COLO829 (cell line): ENCODE data around the gene SS18L1.

Experiments used
- DNase-seq: peaks from one replicate; pipeline ENCODE4 v3.0.0; 2012; ENCODE audit warnings: low spot score

The SS18L1 gene

DNA sequence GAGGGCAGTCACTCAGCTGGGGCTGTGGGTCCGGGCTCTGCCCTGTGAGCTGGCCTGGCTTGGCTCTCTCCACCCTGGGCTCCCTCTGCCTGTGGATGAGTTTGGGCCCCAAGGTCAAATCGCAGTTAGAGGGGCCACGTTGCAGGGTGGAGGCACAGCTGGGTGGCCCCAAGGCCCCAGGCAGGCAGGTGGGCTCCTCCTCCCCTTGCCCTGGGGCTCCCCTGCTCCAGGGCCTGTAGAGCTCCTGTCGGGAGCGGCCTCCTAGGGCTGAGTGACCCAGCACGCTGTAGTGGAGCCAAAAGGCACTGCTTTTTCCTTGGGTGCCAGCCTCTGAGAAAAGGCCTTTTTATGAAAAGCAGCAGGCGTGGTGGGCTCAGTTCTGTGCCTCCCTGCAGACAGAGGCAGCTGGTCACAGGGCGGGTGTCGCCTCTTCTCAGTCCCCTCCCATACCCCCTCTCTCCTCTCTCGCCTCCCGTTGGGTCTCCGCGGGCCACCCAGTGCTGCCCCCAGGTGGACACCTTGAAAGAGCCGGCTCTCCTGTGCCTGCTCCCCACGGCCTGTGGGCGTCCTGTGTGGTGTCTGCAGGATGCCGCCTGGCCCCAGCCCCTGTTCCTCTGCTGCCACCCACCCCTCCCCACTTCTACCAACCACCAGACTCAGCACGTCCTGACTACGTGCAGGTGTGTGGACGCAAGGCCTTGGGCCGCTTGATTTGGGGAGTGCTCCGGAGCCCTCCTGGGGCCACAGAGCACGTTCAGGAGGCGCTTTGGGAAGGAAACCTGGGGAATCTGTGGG, 13.2 kb downstream of the SS18L1 start:
- no peak for DNase-seq

DNA sequence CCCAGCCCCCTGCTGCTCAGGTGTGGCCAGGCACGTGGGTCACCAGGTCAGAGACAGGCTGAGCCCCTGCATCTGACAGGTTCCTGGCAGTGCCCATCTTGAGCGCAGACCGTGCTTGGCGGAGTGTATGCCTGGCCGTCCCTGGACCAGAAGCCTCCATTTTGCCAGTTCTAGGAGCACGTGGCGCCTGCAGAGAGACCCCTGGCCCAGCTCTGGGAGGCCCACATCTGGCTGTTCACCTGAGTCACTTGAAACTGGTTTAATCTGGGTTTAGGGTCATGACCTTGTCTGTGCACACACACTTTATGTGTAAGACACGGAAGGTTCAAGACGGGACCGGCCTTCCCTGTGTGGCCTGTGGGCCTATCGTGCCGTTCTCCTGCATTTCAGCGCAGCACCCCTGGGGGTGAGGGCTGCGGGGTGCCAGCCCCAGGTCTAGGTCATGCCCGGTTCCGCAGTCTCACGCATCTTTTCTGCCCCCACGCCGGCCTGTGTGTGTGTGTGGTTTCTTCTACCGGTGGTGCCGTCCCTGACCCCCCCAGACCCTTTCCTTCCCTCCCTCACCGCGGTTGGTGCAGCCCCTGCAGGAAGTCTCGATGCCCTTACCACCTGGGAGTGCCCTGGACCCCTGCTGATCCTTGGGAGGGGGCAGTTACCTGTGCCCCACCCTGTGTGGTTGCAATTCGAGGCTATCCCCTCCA, 14.0 kb downstream of the SS18L1 start:
- DNase-seq: no peak

DNA sequence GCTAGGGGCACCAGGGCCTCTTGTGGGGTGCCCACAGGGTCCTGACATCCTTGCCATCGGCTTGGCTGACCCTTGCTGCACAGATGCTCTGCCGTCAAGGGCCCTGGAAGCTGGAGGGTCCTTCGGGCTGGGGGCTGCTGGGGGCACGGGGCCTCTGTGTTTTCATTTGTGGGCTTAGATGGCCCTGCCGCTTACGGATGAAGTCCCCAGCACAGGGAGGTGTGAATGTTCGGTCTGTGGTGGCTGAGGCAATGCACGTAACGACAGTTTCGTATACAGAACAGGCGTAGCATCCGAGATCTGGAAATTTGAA, 14.5 kb downstream of the SS18L1 start:
- DNase-seq: no peak

DNA sequence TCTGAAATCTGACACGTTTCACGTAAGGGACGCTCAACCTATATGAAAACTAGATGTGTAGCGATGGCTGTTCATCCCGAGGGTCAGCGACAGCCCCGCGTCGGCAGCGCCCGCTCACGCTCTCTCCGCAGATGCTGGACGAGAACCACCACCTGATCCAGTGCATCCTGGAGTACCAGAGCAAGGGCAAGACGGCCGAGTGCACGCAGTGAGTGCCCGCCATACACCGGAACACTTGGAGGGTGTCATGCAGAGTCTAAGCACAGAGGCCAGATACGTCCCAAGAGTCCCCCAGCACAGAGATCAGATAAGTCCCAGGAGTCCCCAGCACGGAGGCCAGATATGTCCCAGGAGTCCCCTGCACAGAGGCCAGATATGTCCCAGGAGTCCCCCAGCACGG, 15.0 kb downstream of the SS18L1 start:
- DNase-seq: no peak

DNA sequence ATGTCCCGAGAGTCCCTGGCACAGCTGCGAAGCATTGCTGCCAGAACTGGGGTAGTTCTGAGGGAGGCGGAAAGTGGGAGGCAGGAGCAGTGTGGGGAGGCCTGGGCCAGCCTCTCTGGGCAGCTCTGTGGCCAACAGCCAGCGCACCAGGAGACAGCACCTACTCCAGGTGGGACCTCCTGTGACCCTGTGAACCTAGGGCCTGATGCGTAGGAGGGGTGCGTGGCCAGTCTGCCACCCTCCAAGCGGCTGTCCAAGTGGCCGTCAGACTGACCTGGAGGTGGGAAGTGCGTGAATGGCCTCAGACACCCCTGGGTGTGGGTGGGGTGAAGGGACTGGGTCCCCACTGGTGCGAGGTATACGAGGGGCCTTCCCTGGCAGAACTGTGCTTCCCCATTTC, 15.5 kb downstream of the SS18L1 start:
- DNase-seq: no peak

DNA sequence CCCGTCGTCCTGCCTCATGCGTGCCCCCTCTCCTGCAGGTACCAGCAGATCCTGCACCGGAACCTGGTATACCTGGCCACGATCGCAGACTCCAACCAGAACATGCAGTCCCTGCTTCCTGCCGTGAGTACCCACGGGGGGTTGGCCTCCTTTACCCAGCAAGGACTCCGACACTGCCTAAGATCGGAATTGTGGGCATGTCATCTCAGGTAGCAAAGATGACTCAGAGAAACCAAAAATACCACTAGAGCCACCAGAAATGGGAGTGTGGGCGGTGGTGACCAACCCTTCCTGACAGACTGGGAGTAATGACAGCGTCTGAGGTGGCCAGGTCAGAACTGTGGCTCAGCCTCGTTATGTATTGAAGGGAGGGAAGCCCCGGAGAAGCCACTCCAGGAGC, 16.3 kb downstream of the SS18L1 start:
- no peak for DNase-seq

DNA sequence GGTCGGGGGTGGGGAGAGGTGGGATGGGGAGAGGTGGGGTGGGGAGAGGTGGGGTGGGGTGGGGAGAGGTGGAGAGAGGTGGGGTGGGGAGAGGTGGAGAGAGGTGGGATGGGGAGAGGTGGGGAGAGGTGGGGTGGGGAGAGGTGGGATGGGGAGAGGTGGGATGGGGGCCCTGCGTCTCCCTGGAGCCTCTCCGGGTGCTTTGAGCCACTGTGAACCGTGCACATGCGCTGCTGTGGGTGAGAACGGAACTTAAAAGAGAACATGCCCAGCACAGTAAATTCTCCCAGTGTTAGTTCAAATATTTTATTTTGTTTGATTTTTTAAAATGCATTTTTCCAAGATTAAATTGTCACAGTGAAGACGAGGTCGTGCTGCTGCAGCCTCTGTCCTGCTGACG, 16.7 kb downstream of the SS18L1 start:
- no peak for DNase-seq

DNA sequence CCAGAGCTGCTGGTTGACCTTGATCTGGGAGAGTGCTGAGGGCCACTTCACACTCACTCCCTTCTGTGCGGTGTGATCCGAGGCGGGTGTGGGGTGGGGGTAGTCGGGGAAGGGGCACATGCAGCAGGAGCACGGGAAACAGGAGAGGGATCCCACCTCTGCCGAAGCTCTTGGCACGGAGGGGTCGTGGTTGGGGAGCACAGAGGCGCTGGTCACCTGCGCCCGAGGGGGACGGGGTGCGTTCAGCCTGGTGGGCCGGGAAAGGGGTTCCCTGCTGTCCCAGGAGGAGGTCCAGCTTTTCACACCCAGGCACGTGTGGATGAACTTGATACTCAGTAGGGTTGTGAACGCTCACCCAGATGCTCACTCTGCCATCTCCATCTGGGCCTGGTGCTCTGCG, 17.3 kb downstream of the SS18L1 start:
- no peak for DNase-seq

DNA sequence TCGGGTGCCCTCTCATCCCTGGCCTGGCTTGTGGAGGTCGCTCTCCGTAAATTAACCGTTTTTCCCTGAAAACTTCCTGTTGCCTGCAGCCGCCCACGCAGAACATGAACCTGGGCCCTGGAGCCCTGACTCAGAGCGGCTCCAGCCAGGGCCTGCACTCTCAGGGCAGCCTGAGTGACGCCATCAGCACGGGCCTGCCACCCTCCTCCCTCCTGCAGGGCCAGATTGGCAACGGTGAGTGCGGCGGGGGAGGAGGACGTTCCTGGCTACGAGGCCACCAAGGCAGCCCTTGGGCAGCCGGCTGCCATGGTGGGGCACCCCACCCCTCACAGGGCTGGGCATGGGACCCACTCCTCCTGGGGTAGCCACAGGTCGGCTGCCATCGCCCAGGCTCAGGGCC, 17.8 kb downstream of the SS18L1 start:
- peak; percentile 42 for DNase-seq

DNA sequence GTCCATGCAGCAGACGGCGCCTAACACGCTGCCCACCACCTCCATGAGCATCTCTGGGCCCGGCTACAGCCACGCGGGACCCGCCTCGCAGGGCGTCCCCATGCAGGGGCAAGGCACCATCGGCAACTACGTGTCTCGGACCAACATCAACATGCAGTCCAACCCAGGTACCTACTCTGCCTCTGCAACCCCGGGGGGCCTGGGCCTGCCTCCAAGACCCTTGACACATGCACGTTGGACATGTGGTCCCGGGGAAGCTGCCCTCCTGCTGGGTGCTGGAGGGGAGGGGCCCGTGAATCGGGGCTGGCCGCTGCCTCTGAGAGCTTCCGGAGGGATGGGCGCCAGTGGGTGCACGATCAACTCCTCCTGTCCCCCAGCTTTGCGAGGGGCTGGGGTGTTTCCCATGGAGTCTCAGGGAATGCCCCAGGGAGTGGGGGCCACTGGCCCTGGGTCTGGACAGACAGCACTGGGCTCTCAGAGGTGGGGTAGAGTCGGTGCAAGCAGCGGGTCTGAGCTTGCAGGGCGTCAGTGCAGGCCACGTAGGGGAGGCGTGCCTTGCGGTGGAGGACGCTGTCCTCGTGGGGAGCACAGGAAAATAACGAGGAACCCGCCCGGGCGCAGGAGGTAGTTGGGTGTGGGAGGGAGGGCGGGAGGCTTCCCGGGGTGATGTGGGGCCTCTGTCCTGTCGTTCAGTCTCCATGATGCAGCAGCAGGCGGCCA, 19.4 kb downstream of the SS18L1 start:
- DNase-seq: no peak

DNA sequence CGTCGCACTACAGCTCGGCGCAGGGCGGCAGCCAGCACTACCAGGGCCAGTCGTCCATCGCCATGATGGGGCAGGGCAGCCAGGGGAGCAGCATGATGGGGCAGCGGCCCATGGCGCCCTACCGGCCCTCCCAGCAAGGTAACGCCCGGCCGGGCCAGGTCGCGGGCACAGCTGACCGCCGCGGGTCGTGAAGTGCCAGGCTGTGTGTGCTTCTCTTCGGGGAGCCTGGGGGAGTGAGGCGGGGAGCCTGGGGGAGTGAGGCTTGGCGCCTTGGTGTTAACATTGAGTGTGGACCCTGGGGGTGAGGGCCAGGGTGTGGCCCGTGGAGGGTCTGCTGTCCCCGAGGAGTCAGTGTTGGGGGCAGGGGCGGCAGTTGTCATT, 19.9 kb downstream of the SS18L1 start:
- DNase-seq: no peak

DNA sequence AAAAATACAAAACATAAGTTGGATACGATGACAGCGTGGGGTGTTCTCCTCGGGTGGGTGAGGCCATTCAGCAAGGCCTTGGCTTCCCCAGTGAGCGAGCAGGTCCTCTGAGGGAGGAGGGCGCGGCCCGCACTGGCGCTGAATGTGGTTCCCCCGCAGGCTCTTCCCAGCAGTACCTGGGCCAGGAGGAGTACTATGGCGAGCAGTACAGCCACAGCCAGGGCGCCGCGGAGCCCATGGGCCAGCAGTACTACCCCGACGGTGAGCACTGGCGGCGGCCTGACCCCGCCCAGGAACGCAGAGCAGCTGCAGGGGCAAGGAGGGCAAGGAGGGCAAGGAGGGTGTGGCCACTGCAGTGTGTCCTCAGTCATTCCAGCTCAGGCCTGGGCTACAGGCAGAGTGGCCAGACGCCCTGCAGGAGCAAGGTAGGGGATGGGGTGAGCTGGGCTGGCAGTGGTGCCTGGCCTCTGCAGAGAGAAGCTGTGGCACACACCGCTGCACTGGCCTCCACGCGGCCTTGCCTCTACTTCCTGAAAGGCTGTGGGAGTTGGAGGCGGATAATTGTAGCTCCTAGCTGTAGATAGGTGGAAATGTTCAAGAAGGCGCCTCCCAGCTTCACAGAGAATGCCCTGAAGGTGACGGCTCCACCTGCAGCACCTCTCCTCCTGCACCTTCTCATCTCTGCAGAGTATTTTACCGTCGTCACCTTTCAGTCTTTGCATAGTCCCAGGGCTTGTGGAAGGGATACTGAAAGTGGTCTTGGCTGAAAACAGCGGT, 20.6 kb downstream of the SS18L1 start:
- no peak for DNase-seq

DNA sequence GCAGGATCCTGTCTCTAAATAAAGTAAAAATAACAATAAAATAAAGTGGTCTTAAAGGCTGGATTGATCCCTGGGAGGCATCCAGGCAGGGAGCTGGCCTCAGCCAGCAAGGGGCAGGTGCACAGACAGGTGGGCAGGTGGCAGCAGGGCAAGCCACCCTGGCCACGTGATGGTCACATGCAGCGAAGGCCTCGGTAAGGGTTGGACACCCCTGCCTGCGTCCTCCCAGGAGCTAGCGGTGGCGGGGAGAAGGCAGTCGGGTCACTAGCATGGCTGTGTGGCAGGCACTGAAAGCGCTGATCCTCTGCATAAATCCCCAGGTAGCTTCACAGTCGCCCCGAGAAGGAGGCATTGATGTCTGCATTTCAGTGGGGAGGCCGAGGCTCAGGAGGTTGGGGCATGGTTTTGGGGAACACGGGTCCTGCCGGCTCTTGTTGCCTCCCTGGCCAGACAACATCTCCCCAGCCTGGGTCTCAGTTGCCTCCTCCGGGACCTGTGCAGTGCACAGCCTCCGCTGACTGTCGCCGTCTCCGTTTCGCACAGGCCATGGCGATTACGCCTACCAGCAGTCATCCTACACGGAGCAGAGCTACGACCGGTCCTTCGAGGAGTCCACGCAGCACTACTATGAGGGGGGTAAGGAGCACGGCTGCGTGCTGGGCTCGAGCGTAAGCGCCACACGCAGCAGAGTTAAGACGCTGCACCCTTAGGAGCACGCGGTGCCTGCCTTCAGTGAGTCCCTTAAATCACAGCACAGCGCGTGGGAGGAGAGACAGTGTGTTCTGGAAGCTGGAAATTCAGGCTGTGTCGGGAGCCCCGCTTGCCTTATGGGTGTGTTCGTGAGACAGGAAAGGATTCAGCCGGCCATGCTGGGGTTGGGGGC, 21.6 kb downstream of the SS18L1 start:
- DNase-seq: no peak

DNA sequence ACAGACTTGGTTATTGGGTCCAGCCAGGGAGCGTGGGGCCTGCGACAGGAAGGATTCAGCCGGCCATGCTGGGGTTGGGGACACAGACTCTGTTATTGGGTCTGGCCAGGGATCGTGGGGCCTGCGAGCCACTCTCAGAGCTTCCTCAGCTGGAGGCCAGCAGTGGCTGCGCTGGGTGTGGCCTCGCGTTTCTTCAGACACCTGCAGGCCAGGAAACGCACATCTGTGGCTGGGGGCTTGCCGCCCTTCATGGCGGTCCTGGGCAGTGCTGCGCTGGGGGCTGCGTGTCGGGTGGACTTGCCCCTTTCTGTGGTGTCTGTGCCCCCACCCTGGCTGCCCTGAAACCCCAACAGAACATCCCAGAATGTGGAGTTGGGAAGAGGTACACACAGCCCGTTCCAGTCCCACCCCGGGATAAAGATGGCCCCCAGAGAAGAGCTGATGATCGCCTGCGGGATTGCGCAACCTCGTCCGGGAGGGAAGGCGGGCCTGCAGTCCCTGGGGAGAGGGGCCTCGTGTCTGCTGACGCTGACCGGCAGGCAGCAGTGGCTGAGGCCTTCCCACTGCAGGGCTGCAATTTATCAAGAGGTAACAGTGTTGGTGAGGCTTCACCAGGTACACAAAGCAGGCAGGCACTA, 22.3 kb downstream of the SS18L1 start:
- DNase-seq: no peak

DNA sequence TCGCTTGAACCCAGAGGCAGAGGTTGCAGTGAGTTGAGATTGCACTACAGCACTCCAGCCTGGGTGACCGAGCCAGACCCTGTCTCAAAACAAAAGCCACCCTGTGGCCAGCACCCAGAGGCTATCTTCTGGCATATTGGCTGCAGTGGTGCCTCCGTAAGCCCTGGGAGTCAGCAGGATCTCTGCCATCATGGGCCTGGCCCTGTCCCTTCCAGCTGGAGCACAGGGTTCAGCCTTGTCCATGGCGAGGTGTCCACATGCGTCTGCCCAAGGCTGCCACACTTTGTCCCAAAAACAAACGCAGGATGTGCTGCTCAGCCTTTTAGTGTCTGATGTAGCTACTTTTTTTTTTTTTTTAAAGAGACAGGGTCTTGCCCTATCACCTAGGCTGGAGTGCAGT, 23.9 kb downstream of the SS18L1 start:
- DNase-seq: no peak

DNA sequence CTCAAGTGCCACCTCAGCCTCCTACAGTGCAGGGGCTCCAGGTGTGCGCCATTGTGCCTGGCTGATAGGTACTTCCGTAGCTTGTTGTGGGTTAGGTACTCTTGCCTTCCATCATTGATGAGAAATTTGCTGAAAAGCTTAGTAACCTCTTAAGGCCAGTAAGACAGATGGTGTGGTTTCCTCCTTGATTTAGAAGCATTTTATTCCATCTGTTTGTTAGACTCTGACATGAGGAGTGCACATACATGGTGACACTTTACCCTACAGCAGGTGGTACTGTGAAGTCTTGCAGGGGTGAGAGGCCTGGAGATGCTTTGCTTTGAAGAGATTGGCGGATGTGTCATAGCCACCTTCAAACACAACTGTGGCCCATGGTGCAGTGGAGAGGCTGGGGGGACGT, 24.5 kb downstream of the SS18L1 start:
- DNase-seq: no peak

DNA sequence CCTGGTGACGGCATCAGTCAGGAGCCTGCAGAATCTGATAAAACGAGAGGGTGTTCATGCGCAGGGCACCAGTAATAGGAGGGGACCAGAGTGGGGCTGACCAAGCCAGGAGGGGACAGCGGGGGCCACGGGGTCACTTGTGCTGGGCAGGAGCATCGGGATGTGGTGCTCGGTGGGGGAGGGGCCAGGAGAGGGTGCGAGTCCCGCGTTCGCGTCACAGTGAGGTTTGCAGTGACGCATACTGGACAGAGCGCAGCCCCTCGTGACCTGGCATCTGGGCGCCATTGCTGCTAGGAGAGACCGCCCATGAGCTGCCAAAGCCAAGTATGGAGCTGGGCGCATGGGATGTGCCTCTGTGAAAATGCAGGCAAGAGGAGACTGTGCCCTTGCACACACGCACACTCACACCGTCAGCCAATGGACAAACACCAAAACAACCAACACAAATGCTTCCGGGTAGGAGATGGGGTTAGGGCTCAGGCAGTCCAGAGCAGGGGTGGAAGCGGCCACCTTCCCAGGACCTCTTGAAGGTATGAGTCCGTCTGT, 25.4 kb downstream of the SS18L1 start:
- DNase-seq: no peak

DNA sequence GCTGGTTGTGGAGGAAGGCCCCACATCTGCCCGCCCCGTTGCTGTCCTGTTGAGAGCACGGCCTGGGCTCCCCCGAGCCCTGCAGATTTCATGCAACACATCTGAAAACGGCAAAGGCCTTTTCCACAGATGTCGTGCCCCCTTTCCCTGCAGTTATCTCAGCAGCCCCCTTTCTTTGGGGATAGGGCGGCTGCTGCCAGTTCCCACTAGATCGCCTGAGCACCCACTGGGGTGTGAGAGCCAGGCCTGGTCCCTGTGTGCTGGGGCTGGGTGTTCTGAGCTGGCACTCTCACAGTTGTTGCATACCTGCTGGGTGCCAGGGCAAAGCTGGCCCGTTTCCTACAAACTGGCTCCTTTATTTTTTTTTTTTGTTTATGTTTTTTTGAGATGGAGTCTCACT, 27.0 kb downstream of the SS18L1 start:
- DNase-seq: no peak

DNA sequence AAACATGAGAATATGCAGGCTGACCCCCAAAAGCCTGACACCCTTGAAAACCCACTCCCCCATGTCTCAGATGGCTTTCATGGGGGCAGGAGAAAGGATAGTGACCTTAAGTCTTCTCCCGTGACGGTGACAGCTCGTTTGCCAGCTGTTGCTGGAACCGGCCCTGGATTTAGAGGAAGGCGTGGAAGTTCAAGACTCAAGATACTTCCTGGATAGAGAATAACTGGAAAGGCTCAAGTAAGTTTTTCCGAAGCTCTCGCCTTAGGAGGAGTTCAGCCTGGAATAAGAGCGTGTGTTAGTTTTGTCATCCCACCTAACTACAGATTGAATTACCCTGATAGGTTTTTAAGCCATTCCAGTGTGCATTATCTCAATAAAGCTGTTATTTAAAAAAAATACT, 27.7 kb downstream of the SS18L1 start:
- DNase-seq: no peak

DNA sequence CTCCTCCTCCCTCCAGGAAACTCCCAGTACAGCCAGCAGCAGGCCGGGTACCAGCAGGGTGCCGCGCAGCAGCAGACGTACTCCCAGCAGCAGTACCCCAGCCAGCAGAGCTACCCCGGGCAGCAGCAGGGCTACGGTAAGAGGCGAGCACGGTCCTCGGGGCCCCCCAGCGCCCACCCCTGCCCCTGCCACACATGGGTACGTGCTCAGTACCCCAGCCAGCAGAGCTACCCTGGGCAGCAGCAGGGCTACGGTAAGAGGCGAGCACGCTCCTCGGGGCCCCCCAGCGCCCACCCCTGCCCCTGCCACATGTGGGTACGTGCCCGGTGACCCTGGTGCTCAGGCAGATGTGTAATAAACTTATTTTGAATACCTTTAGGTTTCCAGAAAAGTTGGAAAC, 29.1 kb downstream of the SS18L1 start:
- DNase-seq: no peak
